GM04503 (cell line): ENCODE data around the gene FAH.
"Not testable (repeated sequence)": the region's sequence is repeated elsewhere in the genome, so short reads cannot be mapped to it uniquely, and the experiment has no call there.

Experiments
- DNase-seq: peaks from one replicate; pipeline ENCODE4 v3.0.0-alpha.2; 2012; ENCODE audit warnings: low read depth

Gene FAH

GRCh38 chr15:80152896-80153876 is at the start of gene FAH:
Gene FAH (plus strand): TSS chr15:80152999. CDS start chr15:80153055, 56 bp downstream.
- DNase-seq: peak; percentile 19

- DNase-seq: no peak
These were observed 47.6 kb upstream of the FAH start for GRCh38 chr15:80105193-80105592.

- DNase-seq: peak; percentile 13
These were observed 47.2 kb upstream of the FAH start for GRCh38 chr15:80105595-80105994.

GRCh38 chr15:80106051-80106450 is 46.7 kb upstream of the FAH start:
- DNase-seq: no peak

- DNase-seq: no peak
These were observed 45.6 kb upstream of the FAH start for GRCh38 chr15:80107204-80107603.

- DNase-seq: no peak
These were observed 45.0 kb upstream of the FAH start for GRCh38 chr15:80107774-80108173.

GRCh38 chr15:80109388-80109787 is 43.4 kb upstream of the FAH start:
- no peak for DNase-seq

- DNase-seq: no peak
These were observed 41.9 kb upstream of the FAH start for GRCh38 chr15:80110920-80111319.

- no peak for DNase-seq
These were observed 38.7 kb upstream of the FAH start for GRCh38 chr15:80114114-80114513.

- no peak for DNase-seq
These were observed 37.8 kb upstream of the FAH start for GRCh38 chr15:80115021-80115420.

GRCh38 chr15:80118956-80119355 is 33.8 kb upstream of the FAH start:
- no peak for DNase-seq

- DNase-seq: no peak
These were observed 32.2 kb upstream of the FAH start for GRCh38 chr15:80120636-80121035.

GRCh38 chr15:80121546-80121945 is 31.3 kb upstream of the FAH start:
- no peak for DNase-seq

- no peak for DNase-seq
These were observed 29.8 kb upstream of the FAH start for GRCh38 chr15:80123034-80123433.

- not testable (repeated sequence) for DNase-seq
These were observed 25.5 kb upstream of the FAH start for GRCh38 chr15:80127253-80127652.

- DNase-seq: no peak
These were observed 24.9 kb upstream of the FAH start for GRCh38 chr15:80127911-80128310.

- DNase-seq: no peak
These were observed 20.4 kb upstream of the FAH start for GRCh38 chr15:80132382-80132781.

GRCh38 chr15:80136854-80137253 is 15.9 kb upstream of the FAH start:
- no peak for DNase-seq

- no peak for DNase-seq
These were observed 13.8 kb upstream of the FAH start for GRCh38 chr15:80138961-80139360.

GRCh38 chr15:80140909-80141308 is 11.9 kb upstream of the FAH start:
- DNase-seq: no peak

- DNase-seq: no peak
These were observed 10.7 kb upstream of the FAH start for GRCh38 chr15:80141916-80142598.

GRCh38 chr15:80142646-80143045 is 10.2 kb upstream of the FAH start:
- DNase-seq: no peak

GRCh38 chr15:80151148-80151547 is 1.7 kb upstream of the FAH start:
- DNase-seq: no peak
